ENCODE results near the gene CAMKV. TPM values are rescaled to one million over a fixed set of nuclear protein-coding genes. Genes with fewer than 3 reads are reported as not detected.

The CAMKV gene
- total and polyA plus RNA-seq, 2 of the 8 experiments (the other 6 are each of a cell fraction or from before 2014, with no cell fraction given) = 56.3 to 66.4 TPM

GRCh38 chr3:49900491-49901153 lies 30.9 kb upstream of the CAMKV start (continued):
- TF ChIP-seq ATF2 (IDR thresholded peaks at IDR 0.05; ENCODE audit: low read length) = no peak
- no peak for TF ChIP-seq TAF7 (optimal IDR thresholded peaks at IDR 0.05; ENCODE audit: borderline replicate concordance, low read depth, low read length)
- no peak for TF ChIP-seq BRCA1 (IDR thresholded peaks at IDR 0.05; ENCODE audit: low read depth, low read length)
- no peak for TF ChIP-seq PHF8 (conservative IDR thresholded peaks at IDR 0.05; ENCODE audit: low read depth, low read length)
